Glomerular visceral epithelial cell (primary cell): ENCODE measurements around the gene PPP2R2C.

Source experiments
- DNase-seq: peaks from one replicate; pipeline ENCODE4 v3.0.0-alpha.2; 2016; ENCODE audit errors: extremely low spot score

PPP2R2C gene

GRCh38 chr4:6345866-6346265 lies 126.5 kb downstream of the PPP2R2C start:
- no peak for DNase-seq

- no peak for DNase-seq
These were observed 127.2 kb downstream of the PPP2R2C start for GRCh38 chr4:6345096-6345830.

GRCh38 chr4:6343939-6344408 lies 128.4 kb downstream of the PPP2R2C start:
- peak; percentile 71 for DNase-seq

- DNase-seq: no peak
These were observed 129.7 kb downstream of the PPP2R2C start for GRCh38 chr4:6342530-6343293.

GRCh38 chr4:6341696-6342095 lies 130.7 kb downstream of the PPP2R2C start:
- no peak for DNase-seq

- no peak for DNase-seq
These were observed 131.9 kb downstream of the PPP2R2C start for GRCh38 chr4:6340446-6341015.

GRCh38 chr4:6339818-6340445 lies 132.5 kb downstream of the PPP2R2C start:
- DNase-seq: no peak

GRCh38 chr4:6338951-6339817 lies 133.2 kb downstream of the PPP2R2C start:
- DNase-seq: no peak

GRCh38 chr4:6338175-6338950 lies 134.1 kb downstream of the PPP2R2C start:
- no peak for DNase-seq

GRCh38 chr4:6337331-6337935 lies 135.0 kb downstream of the PPP2R2C start:
- no peak for DNase-seq

- DNase-seq: no peak
These were observed 136.2 kb downstream of the PPP2R2C start for GRCh38 chr4:6336166-6336565.

GRCh38 chr4:6335040-6335590 lies 137.3 kb downstream of the PPP2R2C start:
- DNase-seq: no peak

- no peak for DNase-seq
These were observed 138.1 kb downstream of the PPP2R2C start for GRCh38 chr4:6334203-6334887.

- DNase-seq: peak; percentile 16
These were observed 138.9 kb downstream of the PPP2R2C start for GRCh38 chr4:6333301-6334202.

GRCh38 chr4:6332669-6333050 lies 139.8 kb downstream of the PPP2R2C start:
- DNase-seq: no peak

GRCh38 chr4:6332042-6332668 lies 140.3 kb downstream of the PPP2R2C start:
- DNase-seq: peak; percentile 28

GRCh38 chr4:6331468-6331867 lies 140.9 kb downstream of the PPP2R2C start:
- DNase-seq: no peak

- peak; percentile 10 for DNase-seq
These were observed 141.4 kb downstream of the PPP2R2C start for GRCh38 chr4:6331018-6331417.
